K562 (cell line): Measurements from ENCODE around the gene CLCNKB. TPM values are rescaled to one million over a fixed set of nuclear protein-coding genes. Genes with fewer than 3 reads are reported as not detected.

Experiments
- ATAC-seq: fragments of 200-7000 bp; cut with Tn5 transposase; 3 replicates; pipeline ENCODE4 v1.9.1; 2020; ENCODE audit warnings: moderate library complexity
- BruUV-seq: library from RNA; stranded (reverse); fragments of 400-500 nt; replicated peaks from 2 replicates; lab custom pipeline; 2021; lab: Mats Ljungman, UMichigan
- CTCF ChIA-PET: fragments of 300-600 bp; formaldehyde crosslinking; extraction: SDS; loops from one replicate; lab custom pipeline; 2021; ENCODE audit warnings: low intra/inter-chr PET ratio; lab: Yijun Ruan, JAX
- POLR2A ChIA-PET: fragments of 300-600, 350-650 bp; sonication (Branson Sonifier 250); formaldehyde crosslinking; extraction: SDS; loops from one replicate; lab custom pipeline; 2021; ENCODE audit warnings: antibody characterized with exemption, inconsistent platforms; lab: Yijun Ruan, JAX
- DNase-seq, 4 experiments: peaks; one replicate each; pipeline versions ENCODE4 v3.0.0 to v3.0.0-alpha.2; 2011 to 2018; ENCODE audit warnings: low spot score in 3 of 4, mixed read lengths in 3 of 4; ENCODE audit errors: extremely low read depth in 1 of 4
- FAIRE-seq: peaks from 2 replicates; lab custom pipeline; 2011; peaks lifted over from hg19 to GRCh38; lab: Jason Lieb, UNC
- H2AFZ ChIP-seq: 2 replicates; pipeline ENCODE4 v1.6.0; 2011; ENCODE audit warnings: low read depth, low read length, control low read depth, inconsistent platforms
- H3K27ac ChIP-seq: fragments of 200-600 bp; 3 replicates; pipeline ENCODE4 v1.8.0; 2011; ENCODE audit warnings: low read depth, mild to moderate bottlenecking, control low read depth, inconsistent platforms, low read length, moderate library complexity, mixed read lengths; ENCODE audit errors: extremely low read depth
- H3K27me3 ChIP-seq, 2 experiments: fragments of 300-600 bp in 1 of 2; 2 replicates in 1 of 2; 3 replicates in 1 of 2; pipeline versions ENCODE4 v1.6.0 to v1.8.0; 2011; ENCODE audit warnings: inconsistent platforms in 2 of 2, low read length in 2 of 2, mild to moderate bottlenecking in 1 of 2, mixed read lengths in 1 of 2, moderate library complexity in 1 of 2; ENCODE audit not compliant: control insufficient read depth in 2 of 2, insufficient read depth in 2 of 2
- H3K36me3 ChIP-seq: fragments of 300-600 bp; 3 replicates; pipeline ENCODE4 v1.8.0; 2011; ENCODE audit warnings: mild to moderate bottlenecking, low read length, inconsistent platforms; ENCODE audit not compliant: control insufficient read depth, insufficient read depth
- H3K4me1 ChIP-seq, 2 experiments: fragments of 200-600 bp in 1 of 2; replicated peaks in 1 of 2; 2 replicates in 1 of 2; 3 replicates in 1 of 2; pipeline versions ENCODE4 v1.5.1 to v1.8.0; 2011; ENCODE audit warnings: inconsistent platforms in 2 of 2, low read length in 2 of 2, mild to moderate bottlenecking in 1 of 2, mixed read lengths in 1 of 2, moderate library complexity in 1 of 2; ENCODE audit not compliant: control insufficient read depth in 2 of 2, insufficient read depth in 2 of 2
- H3K4me2 ChIP-seq: 2 replicates; pipeline ENCODE4 v1.6.1; 2011; ENCODE audit warnings: low read length, control low read depth, inconsistent platforms, mixed read lengths; ENCODE audit not compliant: insufficient read depth
- H3K4me3 ChIP-seq: fragments of 200-600 bp; sonication (generic), shearing (Covaris generic); 2 replicates; pipeline ENCODE4 v1.5.1; 2016; ENCODE audit warnings: control low read depth, inconsistent platforms
- H3K79me2 ChIP-seq: fragments of 200-600 bp; 3 replicates; pipeline ENCODE4 v1.8.0; 2011; ENCODE audit warnings: low read length, inconsistent platforms; ENCODE audit not compliant: control insufficient read depth, insufficient read depth
- H3K9ac ChIP-seq, 2 experiments: 2 replicates each; pipeline versions ENCODE4 v1.6.0 to v1.6.1; 2011; ENCODE audit warnings: low read depth in 2 of 2, low read length in 2 of 2, control low read depth in 1 of 2, inconsistent platforms in 1 of 2, mild to moderate bottlenecking in 1 of 2, mixed read lengths in 1 of 2; ENCODE audit not compliant: insufficient read depth in 1 of 2
- H3K9me1 ChIP-seq: one replicate; pipeline ENCODE4 v1.6.0; 2011; ENCODE audit warnings: inconsistent platforms, mild to moderate bottlenecking, low read length, moderate library complexity; ENCODE audit not compliant: control insufficient read depth, insufficient read depth
- H3K9me3 ChIP-seq: replicated peaks from 2 replicates; pipeline ENCODE4 v1.5.1; 2011; ENCODE audit warnings: low read depth, low read length, inconsistent platforms; ENCODE audit not compliant: control insufficient read depth, insufficient read depth
- H4K20me1 ChIP-seq: replicated peaks from 2 replicates; pipeline ENCODE4 v1.6.1; 2011; ENCODE audit warnings: low read length, inconsistent platforms, mixed read lengths; ENCODE audit not compliant: control insufficient read depth, insufficient read depth
- BRF1 ChIP-seq: IDR thresholded peaks from 3 replicates; pipeline ENCODE4 v1.6.1; 2011; ENCODE audit warnings: borderline replicate concordance, mild to moderate bottlenecking; ENCODE audit not compliant: insufficient read length; ENCODE audit errors: extremely low read depth
- ESRRA ChIP-seq: fragments of 450-650 bp; IDR thresholded peaks from 2 replicates; pipeline ENCODE4 v1.6.1; 2014; ENCODE audit warnings: low read depth, mild to moderate bottlenecking, moderate library complexity, borderline replicate concordance
- EZH2 ChIP-seq: IDR thresholded peaks from 2 replicates; pipeline ENCODE4 v1.6.1; 2012; ENCODE audit warnings: low read depth, mild to moderate bottlenecking, inconsistent platforms, low read length, borderline replicate concordance
- FOXA3 ChIP-seq, 2 experiments: fragments of 450-650 bp in 1 of 2; sonication (generic) in 1 of 2; formaldehyde crosslinking; IDR thresholded peaks in 1 of 2; conservative IDR thresholded peaks in 1 of 2; 2 replicates each; pipeline versions ENCODE4 v1.4.0 to v1.8.0; 2020 to 2022; ENCODE audit warnings: mild to moderate bottlenecking in 2 of 2, missing genetic modification reagents in 1 of 2
- KAT2B ChIP-seq: IDR thresholded peaks from one replicate; pipeline ENCODE4 v1.6.1; 2012; ENCODE audit warnings: low read depth, mild to moderate bottlenecking, control low read depth, inconsistent platforms, low read length, moderate library complexity
- KDM1A ChIP-seq, 2 experiments: fragments of 450-650 bp; IDR thresholded peaks; 2 replicates each; pipeline ENCODE4 v1.6.1; 2016; ENCODE audit warnings: mild to moderate bottlenecking in 2 of 2
- NFRKB ChIP-seq: fragments of 450-650 bp; IDR thresholded peaks from 2 replicates; pipeline ENCODE4 v1.6.1; 2016; ENCODE audit warnings: low read depth
- NONO ChIP-seq, 2 experiments: fragments of 200-400 bp in 1 of 2; fragments of 450-650 bp in 1 of 2; formaldehyde crosslinking in 1 of 2; IDR thresholded peaks; 2 replicates each; pipeline ENCODE4 v1.6.1; 2017; ENCODE audit warnings: low read depth in 2 of 2, mild to moderate bottlenecking in 2 of 2, moderate library complexity in 2 of 2, low read length in 1 of 2
- TGIF2 ChIP-seq: sonication (generic); formaldehyde crosslinking; IDR thresholded peaks from 2 replicates; pipeline ENCODE4 v1.8.1; 2022; ENCODE audit warnings: mild to moderate bottlenecking, missing genetic modification reagents, moderate library complexity
- ZC3H4 ChIP-seq: sonication (generic); formaldehyde crosslinking; IDR thresholded peaks from 2 replicates; pipeline ENCODE4 v1.9.0; 2021; ENCODE audit warnings: missing genetic modification reagents, borderline replicate concordance
- ZNF184 ChIP-seq: sonication (generic); formaldehyde crosslinking; IDR thresholded peaks from 2 replicates; pipeline ENCODE4 v1.5.0; 2020; ENCODE audit warnings: missing genetic modification reagents
- ZNF695 ChIP-seq: fragments of 450-650 bp; formaldehyde crosslinking; IDR thresholded peaks from 2 replicates; pipeline ENCODE4 v1.4.0; 2020; ENCODE audit warnings: mild to moderate bottlenecking, moderate library complexity
- WGBS: fragments of 100-300 bp; shearing (Covaris generic); methylation state at CpG from one replicate; pipeline ENCODE4 v1.1.6; 2016; ENCODE audit warnings: low coverage, mixed read lengths; ENCODE audit not compliant: insufficient coverage; ENCODE audit errors: missing lambda C conversion rate; 5-methylcytosine and 5-hydroxymethylcytosine counted together
- in situ Hi-C: fragments of 300-500 bp; cut with MboI; formaldehyde crosslinking; loops from 4 replicates; pipeline ENCODE4 v1.15.0; 2018; ENCODE audit warnings: inconsistent platforms, mixed read lengths
- intact Hi-C: fragments of 100-400 bp; cut with micrococcal nuclease; formaldehyde crosslinking; loops from 2 replicates; pipeline ENCODE4 v1.14.2; 2022
- polyA plus RNA-seq, 8 experiments: library from polyadenylated mRNA; depleted of rRNA in 4 of 8; stranded (reverse) in 5 of 8; unstranded in 3 of 8; fragments of >200 nt; fragmentation: Nextera tagmentation in 2 of 8; fragmentation: Illumina TruSeq in 1 of 8; extraction: Ambion mirVana in 2 of 8; extraction: Trizol in 1 of 8; gene quantifications; 2 replicates each; pipeline versions ENCODE4 v1.2.1 to v1.2.3, GENCODE V29; 2011 to 2014; ENCODE audit warnings: inconsistent platforms in 1 of 8, missing spikeins in 1 of 8
- total RNA-seq, 7 experiments: library from RNA; depleted of rRNA in 6 of 7; stranded (reverse); fragments of >200 nt in 6 of 7; fragmentation: Illumina TruSeq in 2 of 7; extraction: Trizol in 2 of 7; gene quantifications; 2 replicates each; pipeline versions ENCODE4 v1.2.1 to v1.2.3, GENCODE V29; 2011 to 2021; ENCODE audit warnings: low replicate concordance in 1 of 7
- TF ChIP-seq, protein P1 (sequence below): sonication (generic); formaldehyde crosslinking; IDR thresholded peaks from 2 replicates; pipeline ENCODE4 v1.8.1; 2023; ENCODE audit warnings: mild to moderate bottlenecking, missing genetic modification reagents
- TF ChIP-seq, protein P2 (sequence below): sonication (generic); formaldehyde crosslinking; IDR thresholded peaks from 2 replicates; pipeline ENCODE4 v1.9.0; 2022; ENCODE audit warnings: mild to moderate bottlenecking, missing genetic modification reagents
- TF ChIP-seq, protein P3 (sequence below): fragments of 450-650 bp; formaldehyde crosslinking; IDR thresholded peaks from 2 replicates; pipeline ENCODE4 v1.4.0; 2020; ENCODE audit warnings: mild to moderate bottlenecking, mixed read lengths

CLCNKB gene
- total and polyA plus RNA-seq, 9 of the 15 experiments (the other 6 are each of a cell fraction or from before 2014, with no cell fraction given) = 0.08 to 1.7 (median 0.64) TPM

DNA sequence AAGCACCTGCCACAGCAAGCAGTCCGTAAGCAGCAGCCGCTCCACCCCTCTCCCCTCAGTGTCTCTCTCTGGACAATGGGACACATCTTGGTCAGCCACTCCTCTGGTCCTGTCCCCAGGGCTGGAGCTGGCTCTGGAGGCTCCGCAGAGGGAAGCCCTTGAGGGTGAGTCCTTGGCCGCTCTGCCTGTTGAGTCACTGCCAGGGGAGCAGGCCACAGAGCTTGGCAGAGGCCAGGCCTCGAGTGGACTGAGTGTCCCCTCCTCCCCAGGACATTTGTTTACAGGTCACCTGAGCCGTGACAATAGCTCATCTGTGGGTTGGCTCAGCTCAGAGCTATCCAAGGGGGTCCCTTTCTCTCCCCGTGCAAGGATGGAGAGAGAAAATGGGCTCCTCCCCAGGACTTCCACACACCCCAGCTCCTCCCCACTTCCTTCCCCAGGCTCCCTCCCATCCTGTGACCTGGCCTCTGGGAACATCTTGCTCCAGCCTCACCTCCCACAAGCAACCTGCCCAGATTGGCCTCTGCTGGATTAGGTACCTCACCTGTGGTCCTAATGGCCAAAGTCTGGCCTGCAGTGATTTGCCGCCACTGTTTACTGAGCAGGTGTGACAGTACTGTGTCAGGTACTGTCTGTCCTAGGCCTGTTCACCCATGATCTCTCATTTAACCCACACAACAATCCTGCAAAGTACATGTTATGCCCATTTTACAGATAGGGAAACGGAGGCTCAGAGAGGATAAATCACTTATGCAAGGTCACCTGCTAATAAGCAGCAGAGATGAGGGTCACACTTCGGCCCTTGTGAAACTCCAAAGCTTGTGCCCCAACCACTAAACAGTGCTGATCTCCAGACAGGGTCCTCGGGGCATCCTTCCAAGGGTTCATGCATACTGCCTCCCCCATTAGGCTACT is 25.0 kb downstream of the CLCNKB start:
- Histone ChIP-seq H3K9me3 (no peaks in the 10 kb centered on the region), H3K27ac (no peak overlapping the region), H4K20me1 (peaks cover 10% of the 10 kb centered on the region; the same call in 1 of the 2 replicates), H3K27me3 (peaks cover 13 to 67% of the 10 kb centered on the region in 2 experiments), H3K9me1 (no peaks in the 10 kb centered on the region), H3K4me2 (no peak overlapping the region), H3K79me2 (no peaks in the 10 kb centered on the region), H3K36me3 (no peaks in the 10 kb centered on the region), H2AFZ (no peak overlapping the region), H3K9ac (peak overlapping the region in 1 of 2 experiments; percentile 19; a peak in 1 of 4 replicates), H3K4me1 (peaks cover 2 to 27% of the 10 kb centered on the region in 2 experiments; a peak in 3 of 5 replicates), H3K4me3 (no peak overlapping the region)
- FAIRE-seq (peak; percentile 62), DNase-seq (no peak), ATAC-seq (no peak; the same call in 2 of the 3 replicates)
- CTCF ChIA-PET = no interaction called here
- intact Hi-C loops (no loop called here), in situ Hi-C loops (loop anchor here (10.0 kb wide), 1 partner anchor 54 kb away; the partner anchor contains the start of gene HSPB7)
- POLR2A ChIA-PET = interaction anchor here (0.5 kb wide), 2 partner anchors 56 to 138 kb away, joined by 3 read pairs; no protein-coding TSS in a partner anchor
- no TSS peak for BruUV-seq
- 8% methylated on average over 10 of the region's 11 CpGs for WGBS
- no peak for TF ChIP-seq EZH2
- TF ChIP-seq ZNF695 (CRISPR knock-in tag) = no peak
- 0 out of 2 replicates have a peak, but pooled peaks have one; percentile 55 for TF ChIP-seq ZC3H4 (CRISPR knock-in tag)
- no peak for TF ChIP-seq NONO (IDR thresholded peaks at IDR 0.05; ENCODE audit: low read depth in 2 of 2, low read length in 1 of 2)
- TF ChIP-seq, protein P1, sequence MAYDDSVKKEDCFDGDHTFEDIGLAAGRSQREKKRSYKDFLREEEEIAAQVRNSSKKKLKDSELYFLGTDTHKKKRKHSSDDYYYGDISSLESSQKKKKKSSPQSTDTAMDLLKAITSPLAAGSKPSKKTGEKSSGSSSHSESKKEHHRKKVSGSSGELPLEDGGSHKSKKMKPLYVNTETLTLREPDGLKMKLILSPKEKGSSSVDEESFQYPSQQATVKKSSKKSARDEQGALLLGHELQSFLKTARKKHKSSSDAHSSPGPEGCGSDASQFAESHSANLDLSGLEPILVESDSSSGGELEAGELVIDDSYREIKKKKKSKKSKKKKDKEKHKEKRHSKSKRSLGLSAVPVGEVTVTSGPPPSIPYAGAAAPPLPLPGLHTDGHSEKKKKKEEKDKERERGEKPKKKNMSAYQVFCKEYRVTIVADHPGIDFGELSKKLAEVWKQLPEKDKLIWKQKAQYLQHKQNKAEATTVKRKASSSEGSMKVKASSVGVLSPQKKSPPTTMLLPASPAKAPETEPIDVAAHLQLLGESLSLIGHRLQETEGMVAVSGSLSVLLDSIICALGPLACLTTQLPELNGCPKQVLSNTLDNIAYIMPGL = no peak
- TF ChIP-seq KAT2B = no peak
- no peak for TF ChIP-seq FOXA3 (CRISPR knock-in tag; conservative IDR thresholded peaks at IDR 0.05 in 1 of 2, IDR thresholded peaks at IDR 0.05 in 1 of 2)
- TF ChIP-seq, protein P2, sequence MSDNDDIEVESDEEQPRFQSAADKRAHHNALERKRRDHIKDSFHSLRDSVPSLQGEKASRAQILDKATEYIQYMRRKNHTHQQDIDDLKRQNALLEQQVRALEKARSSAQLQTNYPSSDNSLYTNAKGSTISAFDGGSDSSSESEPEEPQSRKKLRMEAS (CRISPR knock-in tag) = 0 out of 2 replicates have a peak, but pooled peaks have one; percentile 19
- TF ChIP-seq TGIF2 (CRISPR knock-in tag) = no peak
- TF ChIP-seq, protein P3, sequence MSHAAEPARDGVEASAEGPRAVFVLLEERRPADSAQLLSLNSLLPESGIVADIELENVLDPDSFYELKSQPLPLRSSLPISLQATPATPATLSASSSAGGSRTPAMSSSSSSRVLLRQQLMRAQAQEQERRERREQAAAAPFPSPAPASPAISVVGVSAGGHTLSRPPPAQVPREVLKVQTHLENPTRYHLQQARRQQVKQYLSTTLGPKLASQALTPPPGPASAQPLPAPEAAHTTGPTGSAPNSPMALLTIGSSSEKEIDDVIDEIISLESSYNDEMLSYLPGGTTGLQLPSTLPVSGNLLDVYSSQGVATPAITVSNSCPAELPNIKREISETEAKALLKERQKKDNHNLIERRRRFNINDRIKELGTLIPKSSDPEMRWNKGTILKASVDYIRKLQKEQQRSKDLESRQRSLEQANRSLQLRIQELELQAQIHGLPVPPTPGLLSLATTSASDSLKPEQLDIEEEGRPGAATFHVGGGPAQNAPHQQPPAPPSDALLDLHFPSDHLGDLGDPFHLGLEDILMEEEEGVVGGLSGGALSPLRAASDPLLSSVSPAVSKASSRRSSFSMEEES = no peak
- peak; percentile 77; the same call in 1 of the 2 replicates for TF ChIP-seq ESRRA
- no peak for TF ChIP-seq BRF1
- TF ChIP-seq NFRKB = no peak
- TF ChIP-seq KDM1A (IDR thresholded peaks at IDR 0.05) = peak; percentile 73 to 77
- no peak for TF ChIP-seq ZNF184 (CRISPR knock-in tag)
